GM20000 (cell line): ENCODE measurements around the gene BABAM1.

Experiments
- DNase-seq: peaks from one replicate; pipeline ENCODE4 v3.0.0; 2012; ENCODE audit warnings: low spot score
- TF ChIP-seq, protein P1 (sequence below): IDR thresholded peaks from 2 replicates; pipeline ENCODE4 v1.5.1; 2012; ENCODE audit warnings: mild to moderate bottlenecking, control low read depth; ENCODE audit errors: extremely low read depth, missing control alignments

Gene BABAM1

DNA sequence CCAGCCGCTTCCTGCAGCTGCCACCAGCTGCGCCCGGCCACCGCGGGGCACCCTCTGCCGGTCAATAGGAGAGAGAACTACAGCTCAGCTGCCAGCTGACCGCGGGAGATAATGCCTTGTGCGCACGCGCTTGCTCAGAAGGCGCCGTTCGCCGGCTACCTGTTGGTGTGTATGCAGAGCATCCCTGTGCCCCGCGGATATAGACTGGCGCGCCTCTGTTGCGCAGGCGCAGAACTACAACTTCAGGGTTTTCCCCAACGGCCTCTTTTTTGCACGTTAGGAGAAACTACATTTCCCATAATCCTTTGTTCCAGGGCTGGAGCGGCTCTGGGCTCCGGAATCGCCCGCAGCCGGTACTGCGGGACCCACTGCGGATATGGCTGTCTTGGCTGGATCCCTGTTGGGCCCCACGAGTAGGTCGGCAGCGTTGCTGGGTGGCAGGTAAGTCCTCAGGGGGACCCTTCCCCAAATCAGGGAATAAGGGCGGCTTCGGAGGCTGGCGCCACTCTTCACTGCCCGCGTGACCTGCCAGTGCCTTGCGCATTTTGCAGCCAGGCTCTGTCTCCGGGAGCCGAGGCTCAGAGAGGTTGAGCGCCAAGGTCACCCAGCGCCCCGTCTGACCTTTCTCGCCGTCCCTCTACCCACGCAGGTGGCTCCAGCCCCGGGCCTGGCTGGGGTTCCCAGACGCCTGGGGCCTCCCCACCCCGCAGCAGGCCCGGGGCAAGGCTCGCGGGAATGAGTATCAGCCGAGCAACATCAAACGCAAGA lies 38.5 kb downstream of the BABAM1 start, which contains the start of gene MRPL34:
Gene MRPL34 (plus strand): TSS at position 356 of the 768 bp plus-strand sequence. CDS start 21 bp downstream, at position 377.
- DNase-seq: peak; percentile 92
- TF ChIP-seq, protein P1, sequence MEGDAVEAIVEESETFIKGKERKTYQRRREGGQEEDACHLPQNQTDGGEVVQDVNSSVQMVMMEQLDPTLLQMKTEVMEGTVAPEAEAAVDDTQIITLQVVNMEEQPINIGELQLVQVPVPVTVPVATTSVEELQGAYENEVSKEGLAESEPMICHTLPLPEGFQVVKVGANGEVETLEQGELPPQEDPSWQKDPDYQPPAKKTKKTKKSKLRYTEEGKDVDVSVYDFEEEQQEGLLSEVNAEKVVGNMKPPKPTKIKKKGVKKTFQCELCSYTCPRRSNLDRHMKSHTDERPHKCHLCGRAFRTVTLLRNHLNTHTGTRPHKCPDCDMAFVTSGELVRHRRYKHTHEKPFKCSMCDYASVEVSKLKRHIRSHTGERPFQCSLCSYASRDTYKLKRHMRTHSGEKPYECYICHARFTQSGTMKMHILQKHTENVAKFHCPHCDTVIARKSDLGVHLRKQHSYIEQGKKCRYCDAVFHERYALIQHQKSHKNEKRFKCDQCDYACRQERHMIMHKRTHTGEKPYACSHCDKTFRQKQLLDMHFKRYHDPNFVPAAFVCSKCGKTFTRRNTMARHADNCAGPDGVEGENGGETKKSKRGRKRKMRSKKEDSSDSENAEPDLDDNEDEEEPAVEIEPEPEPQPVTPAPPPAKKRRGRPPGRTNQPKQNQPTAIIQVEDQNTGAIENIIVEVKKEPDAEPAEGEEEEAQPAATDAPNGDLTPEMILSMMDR: peak; percentile 56

DNA sequence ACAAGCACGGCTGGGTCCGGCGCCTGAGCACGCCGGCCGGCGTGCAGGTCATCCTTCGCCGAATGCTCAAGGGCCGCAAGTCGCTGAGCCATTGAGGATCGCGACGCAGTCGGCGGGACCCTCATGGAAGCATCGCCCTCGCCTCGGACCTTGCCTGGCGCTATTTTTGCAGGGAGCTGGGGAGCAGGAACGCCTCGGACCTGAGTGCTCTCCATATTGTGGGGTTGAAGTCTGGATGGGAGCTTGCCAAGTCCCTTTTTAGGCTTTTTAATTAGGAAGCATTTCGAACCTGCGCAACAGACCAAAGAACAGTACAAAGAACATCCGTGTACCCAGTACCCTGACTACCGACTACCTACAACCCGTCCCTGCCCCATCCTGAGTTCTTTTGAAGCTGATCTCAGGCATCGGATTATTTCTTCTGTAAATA lies 39.1 kb downstream of the BABAM1 start:
- DNase-seq: no peak
- TF ChIP-seq, protein P1: no peak

DNA sequence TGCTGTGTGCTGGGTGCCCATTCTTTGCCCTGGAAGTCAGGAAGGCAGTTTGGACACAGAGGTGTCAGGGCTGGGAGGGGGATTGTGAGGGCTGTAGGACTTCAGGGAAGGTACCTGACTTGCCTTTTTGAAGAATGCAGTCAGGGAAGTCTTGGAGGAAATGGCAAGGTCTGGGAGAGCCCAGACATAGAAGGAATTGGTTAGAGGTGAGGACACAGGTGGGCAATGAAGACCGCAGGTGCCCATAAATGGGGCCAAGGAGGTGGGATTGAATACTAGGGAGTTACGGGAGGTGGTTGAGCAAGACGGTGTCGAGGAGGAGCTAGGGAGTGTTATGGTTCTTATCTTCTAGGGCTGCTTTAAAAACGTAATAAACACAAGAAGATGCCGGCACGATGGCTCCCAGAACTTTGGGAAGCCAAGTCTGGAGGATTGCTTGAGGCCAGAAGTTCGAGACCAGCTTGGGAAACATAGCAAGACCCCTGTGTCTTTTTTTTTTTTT lies 40.7 kb downstream of the BABAM1 start:
- TF ChIP-seq, protein P1: no peak

DNA sequence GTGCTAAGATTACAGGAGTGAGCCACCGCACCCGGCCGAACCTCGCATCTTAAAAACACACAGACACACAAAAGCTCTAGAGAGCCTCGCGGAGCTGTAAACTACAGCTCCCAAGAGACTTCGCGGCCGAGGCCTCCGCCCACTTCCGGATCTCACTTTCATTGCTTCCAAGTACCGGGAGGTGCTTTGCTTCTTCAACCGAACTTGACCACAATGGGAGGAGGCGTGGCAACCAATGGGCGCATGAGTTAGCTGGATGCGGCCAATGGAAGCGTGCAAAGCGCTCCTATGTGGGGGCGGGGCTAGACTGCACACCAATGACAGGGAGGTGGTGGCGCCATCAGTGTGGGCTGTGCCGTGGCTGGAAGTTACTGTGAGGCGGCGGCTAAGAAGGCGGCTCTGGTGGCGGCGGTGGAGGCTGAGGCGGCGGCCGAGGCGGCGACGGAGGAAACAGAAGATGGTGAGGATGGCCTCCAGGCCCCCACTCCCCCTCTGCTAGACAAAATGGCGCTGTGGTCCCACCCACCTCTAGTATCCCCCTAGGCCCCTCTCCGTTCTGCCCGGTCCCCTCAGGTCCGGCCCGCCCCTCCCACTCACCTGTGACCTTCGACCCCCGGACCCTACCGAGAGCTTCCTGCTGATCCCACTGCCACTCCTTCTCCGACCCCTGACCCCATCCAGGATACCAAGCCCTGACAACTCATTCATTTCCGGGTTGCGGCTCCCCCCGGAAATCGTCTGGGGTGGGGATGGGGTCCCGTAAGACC lies 42.1 kb downstream of the BABAM1 start, which contains the start of gene DDA1:
Gene DDA1 (plus strand): TSS at position 366 of the 767 bp plus-strand sequence. CDS start 92 bp downstream, at position 458.
- TF ChIP-seq, protein P1: no peak
- DNase-seq: peak; percentile 97

More for the DNA sequence above, 40.7 kb downstream of the BABAM1 start:
- DNase-seq: no peak

DNA sequence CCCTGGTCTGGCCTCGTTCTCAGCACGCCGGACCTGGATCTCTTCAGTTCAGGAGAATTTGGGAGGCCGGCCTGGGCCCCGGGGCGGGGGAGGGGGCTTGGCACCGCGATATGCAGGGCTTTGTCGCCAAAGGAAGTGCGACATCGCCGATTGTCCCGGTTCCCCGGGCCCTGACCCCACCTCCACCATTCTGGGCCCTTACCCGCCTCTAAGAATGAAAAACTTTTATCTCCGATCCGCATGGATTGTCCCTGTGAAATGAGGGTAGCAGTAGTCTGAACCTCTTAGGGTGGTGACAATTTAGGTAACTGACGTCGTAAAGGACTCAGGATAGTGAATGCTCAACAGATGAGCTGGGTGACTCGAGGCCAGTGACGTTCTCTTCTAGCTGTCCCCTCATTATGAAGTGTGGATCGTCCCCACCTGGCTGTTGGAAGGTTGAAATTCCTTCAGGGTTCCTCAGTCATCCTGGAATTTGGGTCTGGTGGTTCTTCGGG lies 42.8 kb downstream of the BABAM1 start:
- DNase-seq: no peak

DNA sequence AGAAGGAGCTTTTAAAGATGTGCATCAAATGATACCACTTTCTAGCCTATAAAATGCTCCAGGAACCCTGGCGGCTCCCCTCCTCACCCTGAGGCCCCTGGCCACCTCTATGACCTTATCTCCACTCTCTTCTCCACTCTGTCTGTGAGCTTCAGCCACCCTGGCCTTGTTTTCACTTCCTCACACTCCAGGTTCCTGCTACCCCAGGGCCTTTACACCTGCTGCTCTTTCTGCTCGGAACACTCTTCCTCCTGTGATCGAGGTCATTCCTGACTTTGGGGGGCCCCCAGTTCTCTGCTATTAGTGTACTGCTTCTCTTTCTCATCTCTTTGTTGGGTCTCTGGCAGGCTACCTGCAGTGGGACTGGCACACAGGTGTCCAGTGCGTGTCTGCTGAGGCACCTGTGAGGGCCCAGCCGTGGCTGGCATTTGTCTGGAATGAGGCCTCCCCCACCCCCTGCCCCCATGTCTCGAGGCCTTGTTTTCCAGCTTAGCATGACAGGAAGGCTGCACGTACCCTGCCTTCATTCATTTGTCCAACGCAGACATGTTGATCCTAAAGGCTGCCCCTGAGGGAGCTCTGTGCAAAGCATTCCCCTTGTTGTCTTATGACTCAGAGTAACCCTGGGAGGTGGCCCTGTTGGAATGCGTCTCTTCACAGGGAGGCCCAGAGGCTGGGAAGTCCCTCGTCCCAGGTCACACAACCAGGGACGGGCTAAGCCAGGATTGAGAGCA lies 44.4 kb downstream of the BABAM1 start:
- no peak for DNase-seq
- TF ChIP-seq, protein P1: no peak

More for the DNA sequence above, 42.8 kb downstream of the BABAM1 start:
- TF ChIP-seq, protein P1: no peak
